Measurements from ENCODE around the gene TBX18. TPM values are rescaled to one million over a fixed set of nuclear protein-coding genes. Genes with fewer than 3 reads are reported as not detected.

Gene TBX18
- total RNA-seq, 1 donor from 2014 or later: 9.4 TPM

- TF ChIP-seq CTCF (IDR thresholded peaks at IDR 0.05; ENCODE audit: unreplicated experiment): no peak
- Mint-ChIP-seq H3K9me3 (ENCODE audit: unreplicated experiment) (no peaks in the 10 kb centered on the region), H3K36me3 (ENCODE audit: low read depth, unreplicated experiment) (peaks cover 5% of the 10 kb centered on the region), H3K4me1 (ENCODE audit: unreplicated experiment) (no peaks in the 10 kb centered on the region), H3K4me3 (ENCODE audit: unreplicated experiment) (no peak overlapping the region), H3K27ac (ENCODE audit: unreplicated experiment) (no peak overlapping the region), H3K27me3 (ENCODE audit: unreplicated experiment) (no peaks in the 10 kb centered on the region)
- DNase-seq (ENCODE audit: low spot score): no peak
These were observed 20.8 kb downstream of the TBX18 start for GRCh38 chr6:84743616-84744015.

GRCh38 chr6:84740385-84740784 is 24.0 kb downstream of the TBX18 start:
- Mint-ChIP-seq H3K4me3 (ENCODE audit: unreplicated experiment) (no peak overlapping the region), H3K4me1 (ENCODE audit: unreplicated experiment) (no peaks in the 10 kb centered on the region), H3K27me3 (ENCODE audit: unreplicated experiment) (peaks cover 2% of the 10 kb centered on the region), H3K9me3 (ENCODE audit: unreplicated experiment) (no peaks in the 10 kb centered on the region), H3K36me3 (ENCODE audit: low read depth, unreplicated experiment) (peaks cover 19% of the 10 kb centered on the region), H3K27ac (ENCODE audit: unreplicated experiment) (no peak overlapping the region)
- no peak for TF ChIP-seq CTCF (IDR thresholded peaks at IDR 0.05; ENCODE audit: unreplicated experiment)
- no peak for DNase-seq (ENCODE audit: low spot score)

GRCh38 chr6:84739866-84740208 is 24.6 kb downstream of the TBX18 start:
- no peak overlapping the region for H3K27ac Mint-ChIP-seq (ENCODE audit: unreplicated experiment)
- peaks cover 18% of the 10 kb centered on the region for H3K36me3 Mint-ChIP-seq (ENCODE audit: low read depth, unreplicated experiment)
- TF ChIP-seq CTCF (IDR thresholded peaks at IDR 0.05; ENCODE audit: unreplicated experiment): no peak
- peaks cover 2% of the 10 kb centered on the region for H3K27me3 Mint-ChIP-seq (ENCODE audit: unreplicated experiment)
- DNase-seq (ENCODE audit: low spot score): no peak
- no peaks in the 10 kb centered on the region for H3K9me3 Mint-ChIP-seq (ENCODE audit: unreplicated experiment)
- H3K4me1 Mint-ChIP-seq (ENCODE audit: unreplicated experiment): no peaks in the 10 kb centered on the region
- no peak overlapping the region for H3K4me3 Mint-ChIP-seq (ENCODE audit: unreplicated experiment)

- Mint-ChIP-seq H3K4me3 (ENCODE audit: unreplicated experiment) (no peak overlapping the region), H3K36me3 (ENCODE audit: low read depth, unreplicated experiment) (peaks cover 16% of the 10 kb centered on the region), H3K27me3 (ENCODE audit: unreplicated experiment) (peaks cover 2% of the 10 kb centered on the region), H3K4me1 (ENCODE audit: unreplicated experiment) (no peaks in the 10 kb centered on the region), H3K9me3 (ENCODE audit: unreplicated experiment) (no peaks in the 10 kb centered on the region), H3K27ac (ENCODE audit: unreplicated experiment) (no peak overlapping the region)
- no peak for DNase-seq (ENCODE audit: low spot score)
- TF ChIP-seq CTCF (IDR thresholded peaks at IDR 0.05; ENCODE audit: unreplicated experiment): no peak
These were observed 25.2 kb downstream of the TBX18 start for GRCh38 chr6:84738996-84739865.

- Mint-ChIP-seq H3K27me3 (ENCODE audit: unreplicated experiment) (peaks cover 2% of the 10 kb centered on the region), H3K36me3 (ENCODE audit: low read depth, unreplicated experiment) (peaks cover 13% of the 10 kb centered on the region), H3K27ac (ENCODE audit: unreplicated experiment) (no peak overlapping the region), H3K4me3 (ENCODE audit: unreplicated experiment) (no peak overlapping the region), H3K4me1 (ENCODE audit: unreplicated experiment) (no peaks in the 10 kb centered on the region), H3K9me3 (ENCODE audit: unreplicated experiment) (no peaks in the 10 kb centered on the region)
- no peak for DNase-seq (ENCODE audit: low spot score)
- no peak for TF ChIP-seq CTCF (IDR thresholded peaks at IDR 0.05; ENCODE audit: unreplicated experiment)
These were observed 30.5 kb downstream of the TBX18 start for GRCh38 chr6:84733889-84734288.

Data from endothelial cell (in vitro differentiated cells).